Measurements from ENCODE around the gene CD84. TPM values are rescaled to one million over a fixed set of nuclear protein-coding genes. Genes with fewer than 3 reads are reported as not detected.
A peak's percentile ranks its signal among the peaks of the same experiment; 100 is the strongest.
"Not testable (repeated sequence)": the region's sequence is repeated elsewhere in the genome, so short reads cannot be mapped to it uniquely, and the experiment has no call there.

Gene CD84
- total and polyA plus RNA-seq, 2 experiments from 2014 or later = 0.23 to 0.74 TPM

DNA sequence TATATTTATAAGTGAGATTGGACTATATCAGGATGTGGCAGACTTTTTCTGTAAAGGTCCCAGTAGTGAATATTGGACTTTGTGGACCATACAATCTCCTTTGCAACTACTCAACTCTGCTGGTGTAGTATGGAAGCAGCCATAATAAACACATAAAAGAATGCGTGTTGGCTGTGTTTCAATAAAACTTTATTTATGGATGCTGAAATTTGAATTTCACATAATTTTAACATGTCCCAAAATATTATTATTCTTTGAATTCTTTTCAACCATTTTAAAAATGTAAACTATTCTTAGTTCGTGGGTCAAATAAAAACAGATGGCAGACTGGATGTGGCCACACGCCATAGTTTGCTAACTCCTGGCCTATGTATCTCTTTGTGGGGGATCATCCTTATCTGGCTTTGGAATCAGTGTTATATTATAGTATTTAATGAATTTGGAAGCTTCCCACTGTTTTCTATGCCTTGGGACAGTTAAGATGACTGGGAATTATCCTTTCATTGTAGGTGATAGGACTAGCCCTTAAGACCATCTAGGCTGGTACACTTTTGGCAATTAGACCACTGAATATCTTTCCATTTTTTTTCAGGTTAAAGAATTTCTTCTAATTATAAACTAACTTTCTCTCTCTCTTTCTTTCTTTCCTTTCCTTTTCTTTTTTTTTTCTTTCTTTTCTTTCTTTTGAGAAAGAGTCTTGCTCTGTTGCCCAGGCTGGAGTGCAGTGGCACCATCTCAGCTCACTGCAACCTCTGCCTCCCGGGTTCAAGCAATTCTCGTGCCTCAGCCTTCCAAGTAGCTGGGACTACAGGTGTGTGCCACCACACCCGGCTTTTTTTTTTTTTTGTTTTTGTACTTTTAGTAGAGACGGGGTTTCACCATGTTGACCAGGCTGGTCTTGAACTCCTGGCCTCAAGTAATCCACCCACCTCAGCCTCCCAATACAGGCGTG, 41.3 kb downstream of the CD84 start:
- Histone ChIP-seq H3K27ac (peak overlapping the region; percentile 97), H3K4me2 (peak overlapping the region; percentile 68), H3K36me3 (replicated peaks; ENCODE audit: insufficient read depth, low read depth) (no peaks in the 10 kb centered on the region), H4K20me1 (ENCODE audit: insufficient read depth, poor library complexity, severe bottlenecking) (no peaks in the 10 kb centered on the region), H3K79me2 (no peaks in the 10 kb centered on the region), H3K4me3 (no peak overlapping the region), H3K27me3 (no peaks in the 10 kb centered on the region), H3K9me2 (replicated peaks; ENCODE audit: insufficient read depth) (no peaks in the 10 kb centered on the region), H3K4me1 (ENCODE audit: insufficient read depth) (peaks cover 40% of the 10 kb centered on the region), H3K9me3 (ENCODE audit: low read depth) (no peaks in the 10 kb centered on the region), H2AFZ (no peak overlapping the region)
- WGBS (ENCODE audit: low lambda C conversion rate, missing lambda C conversion rate) = 94% methylated on average over 7 of the region's 8 CpGs
- TF ChIP-seq EZH2 (IDR thresholded peaks at IDR 0.05; ENCODE audit: borderline replicate concordance) (no peak), EZH2phosphoT487 (IDR thresholded peaks at IDR 0.05; ENCODE audit: low read depth, severe bottlenecking, unreplicated experiment) (no peak)
- TF ChIP-seq, protein P1, sequence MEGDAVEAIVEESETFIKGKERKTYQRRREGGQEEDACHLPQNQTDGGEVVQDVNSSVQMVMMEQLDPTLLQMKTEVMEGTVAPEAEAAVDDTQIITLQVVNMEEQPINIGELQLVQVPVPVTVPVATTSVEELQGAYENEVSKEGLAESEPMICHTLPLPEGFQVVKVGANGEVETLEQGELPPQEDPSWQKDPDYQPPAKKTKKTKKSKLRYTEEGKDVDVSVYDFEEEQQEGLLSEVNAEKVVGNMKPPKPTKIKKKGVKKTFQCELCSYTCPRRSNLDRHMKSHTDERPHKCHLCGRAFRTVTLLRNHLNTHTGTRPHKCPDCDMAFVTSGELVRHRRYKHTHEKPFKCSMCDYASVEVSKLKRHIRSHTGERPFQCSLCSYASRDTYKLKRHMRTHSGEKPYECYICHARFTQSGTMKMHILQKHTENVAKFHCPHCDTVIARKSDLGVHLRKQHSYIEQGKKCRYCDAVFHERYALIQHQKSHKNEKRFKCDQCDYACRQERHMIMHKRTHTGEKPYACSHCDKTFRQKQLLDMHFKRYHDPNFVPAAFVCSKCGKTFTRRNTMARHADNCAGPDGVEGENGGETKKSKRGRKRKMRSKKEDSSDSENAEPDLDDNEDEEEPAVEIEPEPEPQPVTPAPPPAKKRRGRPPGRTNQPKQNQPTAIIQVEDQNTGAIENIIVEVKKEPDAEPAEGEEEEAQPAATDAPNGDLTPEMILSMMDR (IDR thresholded peaks at IDR 0.05; ENCODE audit: poor library complexity) = no peak
- DNase-seq (ENCODE audit: low spot score) = no peak

DNA sequence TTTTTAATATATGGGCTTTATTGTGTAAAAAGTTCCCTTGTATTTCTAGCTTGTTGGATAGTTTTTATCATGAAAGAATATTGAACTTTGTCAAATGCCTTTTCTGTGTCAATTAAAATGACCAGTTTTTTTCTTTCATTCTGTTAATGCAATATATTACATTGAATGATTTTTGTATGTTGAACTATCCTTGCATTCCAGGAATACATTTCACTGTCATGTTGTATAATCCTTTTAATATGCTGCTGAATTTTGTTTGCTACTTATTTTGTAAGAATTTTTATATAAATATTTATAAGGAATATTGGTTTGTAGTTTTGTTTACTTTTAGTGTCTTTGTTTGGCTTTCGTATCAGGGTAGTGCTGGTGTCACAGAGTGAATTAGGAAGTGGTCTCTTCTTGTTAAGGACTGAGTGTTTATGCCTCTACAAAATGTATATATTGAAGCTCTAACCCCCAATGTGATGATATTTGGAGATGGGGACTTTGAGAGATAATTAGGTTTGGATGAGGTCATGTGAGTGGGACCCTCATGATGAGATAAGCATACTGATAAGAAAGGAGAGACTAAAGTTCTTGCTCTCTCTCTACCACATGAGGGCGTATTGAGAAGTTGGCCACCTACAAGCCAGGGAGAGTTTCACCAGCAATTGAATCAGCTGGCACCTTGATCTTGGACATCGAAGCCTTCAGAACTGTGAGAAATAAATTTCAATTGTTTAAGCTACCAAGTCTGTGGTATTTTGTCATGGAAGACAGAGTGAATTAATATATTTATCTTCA, 44.3 kb downstream of the CD84 start:
- TF ChIP-seq, protein P1 (IDR thresholded peaks at IDR 0.05; ENCODE audit: poor library complexity) = no peak
- TF ChIP-seq EZH2 (IDR thresholded peaks at IDR 0.05; ENCODE audit: borderline replicate concordance) = no peak
- no peak for TF ChIP-seq EZH2phosphoT487 (IDR thresholded peaks at IDR 0.05; ENCODE audit: low read depth, severe bottlenecking, unreplicated experiment)
- Histone ChIP-seq H3K9me2 (replicated peaks; ENCODE audit: insufficient read depth) (no peaks in the 10 kb centered on the region), H3K27me3 (no peaks in the 10 kb centered on the region), H4K20me1 (ENCODE audit: insufficient read depth, poor library complexity, severe bottlenecking) (no peaks in the 10 kb centered on the region), H3K79me2 (no peaks in the 10 kb centered on the region), H2AFZ (no peak overlapping the region), H3K9me3 (ENCODE audit: low read depth) (no peaks in the 10 kb centered on the region), H3K4me2 (no peak overlapping the region), H3K27ac (no peak overlapping the region), H3K36me3 (replicated peaks; ENCODE audit: insufficient read depth, low read depth) (no peaks in the 10 kb centered on the region), H3K4me3 (no peak overlapping the region), H3K4me1 (ENCODE audit: insufficient read depth) (peaks cover 12% of the 10 kb centered on the region)
- DNase-seq (ENCODE audit: low spot score) = no peak
- 87% methylated on average over 3 of the region's 3 CpGs for WGBS (ENCODE audit: low lambda C conversion rate, missing lambda C conversion rate)

DNA sequence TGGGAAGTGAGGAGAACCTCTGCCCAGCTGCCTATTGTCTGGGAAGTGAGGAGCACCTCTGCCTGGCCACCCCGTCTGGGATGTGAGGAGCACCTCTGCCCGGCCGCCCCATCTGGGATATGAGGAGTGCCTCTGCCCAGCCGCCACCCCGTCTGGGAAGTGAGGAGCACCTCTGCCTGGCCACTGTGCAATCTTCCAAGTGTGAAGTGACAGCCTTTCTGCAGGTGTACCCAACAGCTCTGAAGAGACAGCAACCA, 46.8 kb downstream of the CD84 start:
- DNase-seq (ENCODE audit: low spot score); H3K36me3 ChIP-seq (replicated peaks; ENCODE audit: insufficient read depth, low read depth); H3K9me2 ChIP-seq (replicated peaks; ENCODE audit: insufficient read depth); H3K79me2 ChIP-seq; H3K27ac ChIP-seq; H3K4me2 ChIP-seq; H3K4me1 ChIP-seq (ENCODE audit: insufficient read depth); H2AFZ ChIP-seq; H3K9me3 ChIP-seq (ENCODE audit: low read depth); H3K27me3 ChIP-seq; H3K4me3 ChIP-seq; H4K20me1 ChIP-seq (ENCODE audit: insufficient read depth, poor library complexity, severe bottlenecking): not testable (repeated sequence)
- WGBS (ENCODE audit: low lambda C conversion rate, missing lambda C conversion rate) = 94% methylated on average over 5 of the region's 5 CpGs

DNA sequence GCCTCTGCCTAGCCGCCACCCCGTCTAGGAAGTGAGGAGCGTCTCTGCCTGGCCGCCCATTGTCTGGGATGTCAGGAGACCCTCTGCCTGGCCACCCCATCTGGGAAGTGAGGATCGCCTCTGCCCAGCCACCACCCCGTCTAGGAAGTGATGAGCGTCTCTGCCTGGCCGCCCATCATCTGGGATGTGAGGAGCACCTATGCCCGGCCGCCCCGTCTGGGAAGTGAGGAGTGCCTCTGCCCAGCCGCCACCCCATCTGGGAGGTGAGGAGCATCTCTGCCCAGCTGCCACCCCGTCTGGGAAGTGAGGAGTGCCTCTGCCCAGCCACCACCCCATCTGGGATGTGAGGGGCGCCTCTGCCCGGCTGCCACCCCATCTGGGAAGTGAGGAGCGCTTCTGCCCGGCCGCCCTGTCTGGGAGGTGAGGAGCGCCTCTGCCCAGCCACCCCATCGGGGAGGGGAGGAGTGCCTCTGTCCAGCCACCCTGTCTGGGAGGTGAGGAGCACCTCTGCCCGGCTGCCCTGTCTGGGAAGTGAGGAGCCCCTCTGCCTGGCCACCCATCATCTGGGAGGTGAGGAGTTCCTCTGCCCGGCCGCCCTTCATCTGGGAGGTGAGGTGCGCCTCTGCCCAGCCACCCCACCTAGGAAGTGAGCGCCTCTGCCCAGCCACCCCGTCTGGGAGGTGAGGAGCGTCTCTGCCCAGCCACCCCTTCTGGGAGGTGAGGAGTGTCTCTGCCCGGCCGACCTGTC, 47.3 kb downstream of the CD84 start:
- H2AFZ ChIP-seq; H3K4me2 ChIP-seq; H4K20me1 ChIP-seq (ENCODE audit: insufficient read depth, poor library complexity, severe bottlenecking); H3K27ac ChIP-seq; H3K4me1 ChIP-seq (ENCODE audit: insufficient read depth); DNase-seq (ENCODE audit: low spot score); H3K9me3 ChIP-seq (ENCODE audit: low read depth); H3K36me3 ChIP-seq (replicated peaks; ENCODE audit: insufficient read depth, low read depth); H3K27me3 ChIP-seq; H3K4me3 ChIP-seq; H3K79me2 ChIP-seq; H3K9me2 ChIP-seq (replicated peaks; ENCODE audit: insufficient read depth): not testable (repeated sequence)
- 91% methylated on average over 22 of the region's 29 CpGs for WGBS (ENCODE audit: low lambda C conversion rate, missing lambda C conversion rate)

DNA sequence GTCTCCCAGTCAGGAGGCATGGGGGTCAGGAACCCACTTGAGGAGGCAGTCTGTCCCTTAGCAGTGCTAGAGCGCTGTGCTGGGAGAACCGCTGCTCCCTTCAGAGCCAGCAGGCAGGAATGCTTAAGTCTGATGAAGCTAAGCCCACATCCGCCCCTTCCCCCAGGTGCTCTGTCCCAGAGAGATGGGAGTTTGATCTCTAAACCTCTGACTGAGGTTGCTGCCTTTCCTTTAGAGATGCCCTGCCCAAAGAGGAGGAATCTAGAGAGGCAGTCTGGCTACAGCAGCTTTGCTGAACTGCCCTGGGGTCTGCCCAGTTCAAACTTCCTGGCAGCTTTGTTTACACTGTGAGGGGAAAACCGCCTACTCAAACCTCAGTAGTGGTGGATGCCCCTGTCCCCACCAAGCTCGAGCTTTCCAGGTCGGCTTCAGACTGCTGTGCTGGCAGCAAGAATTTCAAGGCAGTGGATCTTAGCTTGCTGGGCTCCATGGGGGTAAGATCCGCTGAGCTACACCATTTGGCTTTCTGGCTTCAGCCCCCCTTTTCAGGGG, 49.8 kb downstream of the CD84 start:
- H3K27ac ChIP-seq; H3K4me3 ChIP-seq; H3K4me1 ChIP-seq (ENCODE audit: insufficient read depth); H3K4me2 ChIP-seq; H3K9me2 ChIP-seq (replicated peaks; ENCODE audit: insufficient read depth); H3K79me2 ChIP-seq; DNase-seq (ENCODE audit: low spot score); H3K36me3 ChIP-seq (replicated peaks; ENCODE audit: insufficient read depth, low read depth); H4K20me1 ChIP-seq (ENCODE audit: insufficient read depth, poor library complexity, severe bottlenecking); H2AFZ ChIP-seq; H3K27me3 ChIP-seq; H3K9me3 ChIP-seq (ENCODE audit: low read depth): not testable (repeated sequence)
- 79% methylated on average over 7 of the region's 7 CpGs for WGBS (ENCODE audit: low lambda C conversion rate, missing lambda C conversion rate)

DNA sequence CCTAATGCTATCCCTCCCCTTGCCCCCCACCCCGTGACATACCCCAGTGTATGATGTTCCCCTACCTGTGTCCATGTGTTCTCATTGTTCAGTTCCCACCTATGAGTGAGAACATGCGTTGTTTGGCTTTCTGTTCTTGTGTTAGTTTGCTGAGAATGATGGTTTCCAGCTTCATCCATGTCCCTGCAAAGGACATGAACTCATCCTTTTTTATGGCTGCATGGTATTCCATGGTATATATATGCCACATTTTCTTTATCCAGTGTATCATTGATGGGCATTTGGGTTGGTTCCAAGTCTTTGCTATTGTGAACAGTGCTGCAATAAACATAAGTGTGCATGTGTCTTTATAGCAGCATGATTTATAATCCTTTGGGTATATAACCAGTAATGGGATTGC, 55.5 kb downstream of the CD84 start:
- not testable (repeated sequence) for H3K4me3 ChIP-seq; H3K4me2 ChIP-seq; H2AFZ ChIP-seq; H3K27ac ChIP-seq; H3K9me3 ChIP-seq (ENCODE audit: low read depth); H3K79me2 ChIP-seq; H3K9me2 ChIP-seq (replicated peaks; ENCODE audit: insufficient read depth); H3K4me1 ChIP-seq (ENCODE audit: insufficient read depth); H3K27me3 ChIP-seq; DNase-seq (ENCODE audit: low spot score); H3K36me3 ChIP-seq (replicated peaks; ENCODE audit: insufficient read depth, low read depth); H4K20me1 ChIP-seq (ENCODE audit: insufficient read depth, poor library complexity, severe bottlenecking)
- 85% methylated on average over 2 of the region's 2 CpGs for WGBS (ENCODE audit: low lambda C conversion rate, missing lambda C conversion rate)
